Measurements from ENCODE around the gene ALOX5AP. TPM values are rescaled to one million over a fixed set of nuclear protein-coding genes. Genes with fewer than 3 reads are reported as not detected.

Gene ALOX5AP
- total RNA-seq, 1 donor from 2014 or later, result not detected

Other genes starting within 250 kb of the ALOX5AP start
- gene USPL1, start 117.6 kb upstream of the ALOX5AP start, total RNA-seq, result 6.8 and 9.9 TPM in 2 replicates
- 27.2 and 170 TPM in 2 replicates for gene MEDAG, start 170.7 kb downstream of the ALOX5AP start, total RNA-seq
- not detected in 2 replicates for gene TEX26, start 197.1 kb downstream of the ALOX5AP start, total RNA-seq